NCI-H1048 (cell line): ENCODE results near the gene CCDC141.

Experiments used
- DNase-seq: peaks from one replicate; lab custom pipeline; 2025; lab: John Stamatoyannopoulos, UW

Gene CCDC141

GRCh38 chr2:178865146-178865936, 184.6 kb downstream of the CCDC141 start:
- no peak for DNase-seq

GRCh38 chr2:178863856-178864620, 185.9 kb downstream of the CCDC141 start:
- DNase-seq: no peak

- DNase-seq: no peak
Measured at GRCh38 chr2:178863130-178863855, 186.6 kb downstream of the CCDC141 start.

GRCh38 chr2:178860551-178860950, 189.4 kb downstream of the CCDC141 start:
- DNase-seq: no peak

- no peak for DNase-seq
Measured at GRCh38 chr2:178859730-178860129, 190.2 kb downstream of the CCDC141 start.

GRCh38 chr2:178858896-178859625, 190.9 kb downstream of the CCDC141 start:
- DNase-seq: no peak

- no peak for DNase-seq
Measured at GRCh38 chr2:178855151-178855550, 194.8 kb downstream of the CCDC141 start.

GRCh38 chr2:178848335-178848734, 201.6 kb downstream of the CCDC141 start:
- no peak for DNase-seq

- DNase-seq: no peak
Measured at GRCh38 chr2:178846458-178846802, 203.5 kb downstream of the CCDC141 start.

GRCh38 chr2:178845566-178846457, 204.1 kb downstream of the CCDC141 start:
- no peak for DNase-seq

- DNase-seq: no peak
Measured at GRCh38 chr2:178844701-178845100, 205.2 kb downstream of the CCDC141 start.

- no peak for DNase-seq
Measured at GRCh38 chr2:178844269-178844668, 205.7 kb downstream of the CCDC141 start.

- DNase-seq: no peak
Measured at GRCh38 chr2:178843697-178844096, 206.2 kb downstream of the CCDC141 start.

- no peak for DNase-seq
Measured at GRCh38 chr2:178836807-178837206, 213.1 kb downstream of the CCDC141 start.

GRCh38 chr2:178834086-178834485, 215.9 kb downstream of the CCDC141 start:
- DNase-seq: no peak

- no peak for DNase-seq
Measured at GRCh38 chr2:178833382-178833781, 216.6 kb downstream of the CCDC141 start.

- no peak for DNase-seq
Measured at GRCh38 chr2:178830451-178830850, 219.5 kb downstream of the CCDC141 start.

- no peak for DNase-seq
Measured at GRCh38 chr2:178829981-178830380, 220.0 kb downstream of the CCDC141 start.

- DNase-seq: no peak
Measured at GRCh38 chr2:178829299-178829960, 220.5 kb downstream of the CCDC141 start.

GRCh38 chr2:178828486-178828881, 221.5 kb downstream of the CCDC141 start:
- no peak for DNase-seq
